Stimulated activated CD8-positive, alpha-beta memory T cell treated with anti-CD3 and anti-CD28 coated beads, Interleukin-7, amount 100 ng/mL, for 4 hours (primary cell): ENCODE results near the gene R3HDM2.

Experiments
- DNase-seq, 2 donors: peaks; one replicate each; pipeline ENCODE4 v3.0.0-alpha.2; 2020; ENCODE audit warnings: low read depth in 2 of 2

R3HDM2 gene

DNA sequence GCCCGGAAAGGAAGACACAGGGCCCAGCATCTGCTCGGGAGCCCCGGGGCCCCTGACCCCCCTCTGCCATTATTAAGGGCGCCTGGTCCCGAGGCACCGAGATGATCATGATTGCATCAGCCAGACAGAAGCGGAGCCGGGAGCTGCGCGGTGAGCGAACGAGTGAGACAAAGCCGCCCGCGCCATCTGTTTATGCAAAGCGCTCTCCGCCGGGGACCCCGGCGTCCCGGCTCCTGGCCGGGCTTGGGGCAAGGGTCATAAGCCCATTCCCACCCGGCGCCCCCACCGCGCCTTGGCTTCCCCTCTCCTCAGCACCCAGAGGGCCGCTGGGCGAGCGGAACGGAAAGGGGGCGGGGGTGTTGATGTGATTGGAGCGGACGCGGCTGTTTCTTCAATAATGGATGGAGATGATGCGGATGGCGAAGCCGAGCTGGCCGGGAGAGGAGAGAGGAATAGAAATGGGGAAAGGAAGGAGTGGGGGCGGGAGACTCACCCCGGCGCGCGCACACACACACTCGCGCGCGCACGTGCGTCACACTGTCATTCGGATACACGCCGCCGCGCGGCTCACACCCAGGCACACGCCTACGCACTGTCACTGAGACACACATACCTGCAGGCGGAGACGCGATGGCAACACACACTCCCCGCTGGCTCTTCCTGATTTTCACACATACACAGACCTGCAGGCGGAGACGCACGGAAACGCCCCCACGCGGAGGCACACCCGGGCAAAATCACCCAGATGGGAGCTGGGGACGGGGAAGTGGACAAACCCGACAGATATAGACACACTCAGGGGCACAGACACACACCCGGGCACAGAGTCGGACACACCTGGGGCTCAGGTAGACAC lies 190.5 kb downstream of the R3HDM2 start:
- DNase-seq = peak; percentile 73 to 80

DNA sequence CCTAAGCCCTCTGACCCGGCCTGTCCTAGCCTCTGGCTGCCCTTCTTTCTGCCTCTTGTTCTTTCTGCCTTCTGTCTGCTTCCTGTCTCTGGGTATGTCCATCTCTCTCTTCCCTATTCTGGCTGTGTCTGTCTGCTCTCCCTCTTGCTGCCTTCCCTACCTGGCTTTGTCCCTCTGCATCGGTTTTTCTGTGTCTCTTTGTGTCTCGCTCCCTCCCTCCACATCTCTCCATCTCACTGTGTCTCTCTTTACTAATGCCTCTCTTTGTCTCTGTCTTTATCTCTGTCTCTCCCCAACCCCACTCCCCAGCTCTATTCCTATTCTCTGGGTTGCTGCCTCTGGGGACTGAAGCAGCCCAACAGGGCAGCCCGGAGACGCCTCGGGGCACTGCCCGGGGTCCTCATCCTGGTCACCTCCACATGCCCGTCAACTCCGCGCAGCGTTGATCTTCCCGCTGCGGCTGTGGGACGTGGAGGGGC lies 191.2 kb downstream of the R3HDM2 start:
- no peak for DNase-seq

DNA sequence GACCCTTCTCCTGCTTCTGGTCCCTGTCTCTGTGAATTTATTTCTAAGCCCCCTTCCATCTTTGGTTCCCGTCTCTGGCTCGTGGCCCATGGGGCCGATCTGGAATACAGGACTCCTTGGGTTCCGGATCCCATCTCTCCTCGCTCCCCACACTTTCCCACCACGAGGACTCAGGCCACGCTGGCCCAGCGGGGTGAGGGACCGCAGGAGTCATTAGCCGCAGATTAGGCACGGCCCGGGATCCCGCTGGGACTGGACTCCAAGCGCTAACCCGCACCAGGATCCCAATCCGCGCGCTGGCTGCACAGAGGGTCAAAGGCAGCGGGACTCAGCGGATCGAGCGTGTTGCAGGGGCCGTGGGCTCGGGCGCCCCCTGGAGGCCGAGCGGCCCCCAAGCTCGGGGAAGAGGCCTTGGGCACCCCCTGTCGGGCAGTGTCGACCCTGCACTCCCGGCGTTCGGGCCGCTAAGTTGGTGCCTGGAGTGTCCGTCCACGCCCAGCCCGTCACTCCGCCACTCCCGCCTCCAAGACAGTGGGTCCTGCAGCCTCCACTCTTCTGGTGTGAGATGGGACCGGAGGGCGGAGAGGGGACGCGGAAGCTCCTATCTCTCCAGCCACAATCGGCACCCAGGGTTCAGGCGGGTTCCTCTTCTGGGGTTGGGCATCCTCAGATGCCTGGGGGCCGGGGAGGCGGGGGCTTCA lies 191.8 kb downstream of the R3HDM2 start:
- DNase-seq = peak; percentile 58 to 76

DNA sequence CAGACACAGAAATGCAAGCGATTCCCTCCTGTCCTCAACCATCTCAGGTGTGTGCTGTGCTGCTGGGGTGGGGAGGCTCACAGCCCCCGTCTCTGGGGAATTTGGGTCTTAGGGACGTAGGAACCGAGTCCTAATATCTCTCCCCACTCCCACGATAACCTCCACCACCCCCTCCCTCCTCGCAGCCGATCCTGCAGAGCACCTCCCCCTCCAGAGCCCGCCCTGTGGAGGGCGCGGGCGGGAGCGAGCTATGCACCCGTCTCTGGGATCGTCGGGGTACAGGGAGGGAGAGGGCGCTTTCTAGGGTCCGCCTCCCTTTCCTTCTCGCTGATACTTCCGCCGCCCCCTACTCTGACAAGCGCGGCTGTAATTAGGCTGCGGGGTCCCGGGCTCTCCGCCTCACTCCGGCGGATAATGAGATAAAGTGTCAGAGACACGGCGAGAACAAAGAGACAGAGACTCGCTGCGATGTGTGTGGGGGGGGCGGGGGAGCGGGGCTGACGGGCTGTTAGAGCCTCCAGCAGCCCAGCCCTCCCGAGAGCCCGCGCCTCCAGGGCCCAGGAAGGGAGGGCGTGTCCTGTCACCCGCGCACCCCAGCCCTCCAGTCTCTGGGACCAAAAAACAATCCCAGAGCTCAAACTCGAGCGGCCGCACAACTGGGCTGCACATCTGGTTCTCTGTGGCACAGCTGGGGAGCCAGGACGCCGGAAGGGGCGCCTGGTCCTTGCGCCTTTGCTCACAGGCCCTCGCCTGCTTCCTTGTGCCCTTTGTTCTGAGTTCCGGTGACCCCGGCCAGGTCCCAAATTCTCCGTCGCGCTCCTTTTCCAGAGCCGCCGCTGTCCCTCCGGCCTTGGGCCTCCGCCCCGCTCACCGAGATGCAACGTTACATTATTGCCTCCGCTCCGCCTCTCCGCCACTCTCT lies 192.7 kb downstream of the R3HDM2 start:
- no peak for DNase-seq

DNA sequence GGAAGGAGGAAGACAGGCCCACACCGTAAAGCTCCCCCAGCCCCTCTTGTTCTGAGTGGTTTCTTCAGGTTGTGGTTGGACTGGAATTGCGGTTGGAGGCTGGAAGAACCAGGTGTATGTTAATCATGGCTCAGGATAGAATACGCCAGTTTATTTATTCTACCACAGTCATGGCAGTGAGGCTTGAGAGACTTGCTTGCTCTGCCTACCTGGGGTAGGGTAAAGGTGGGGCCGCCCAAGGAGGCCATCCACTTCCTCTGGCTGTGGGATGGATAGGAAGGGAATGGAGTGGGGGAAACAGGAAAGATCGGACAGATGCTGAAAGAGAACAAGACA lies 193.3 kb downstream of the R3HDM2 start:
- no peak for DNase-seq

DNA sequence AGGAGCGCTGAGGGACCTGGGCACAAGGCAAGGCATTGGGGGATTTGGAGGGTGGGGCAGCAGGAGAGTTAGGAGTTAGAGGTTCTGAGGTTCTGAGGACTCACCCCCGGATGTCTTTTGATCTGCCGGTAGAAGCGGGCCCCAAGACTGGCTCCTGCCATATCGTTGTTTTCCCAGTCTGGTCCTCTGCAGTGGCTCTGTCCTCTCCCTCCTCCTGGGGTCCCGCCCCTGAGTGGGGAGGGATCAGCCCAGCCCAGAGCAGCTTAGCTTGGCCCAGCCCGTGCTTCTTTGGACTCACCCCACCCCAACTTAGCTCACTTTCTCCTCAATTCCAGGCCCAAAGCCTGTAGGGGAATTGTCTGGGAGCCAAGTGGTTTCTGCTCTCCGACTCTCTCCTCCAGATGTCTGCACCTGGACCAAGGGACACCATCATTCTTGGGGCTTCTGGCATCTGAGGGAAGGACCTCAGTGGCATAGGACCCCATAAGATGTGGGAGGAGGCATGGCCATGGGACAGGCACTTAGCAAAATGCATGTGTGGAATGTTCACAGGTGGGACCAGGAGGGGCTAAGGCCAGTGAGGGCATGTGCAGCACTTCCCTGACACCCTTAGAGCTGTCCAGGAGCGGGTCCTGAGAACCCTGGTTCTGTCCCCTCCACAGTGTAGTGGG lies 193.8 kb downstream of the R3HDM2 start:
- DNase-seq = no peak

DNA sequence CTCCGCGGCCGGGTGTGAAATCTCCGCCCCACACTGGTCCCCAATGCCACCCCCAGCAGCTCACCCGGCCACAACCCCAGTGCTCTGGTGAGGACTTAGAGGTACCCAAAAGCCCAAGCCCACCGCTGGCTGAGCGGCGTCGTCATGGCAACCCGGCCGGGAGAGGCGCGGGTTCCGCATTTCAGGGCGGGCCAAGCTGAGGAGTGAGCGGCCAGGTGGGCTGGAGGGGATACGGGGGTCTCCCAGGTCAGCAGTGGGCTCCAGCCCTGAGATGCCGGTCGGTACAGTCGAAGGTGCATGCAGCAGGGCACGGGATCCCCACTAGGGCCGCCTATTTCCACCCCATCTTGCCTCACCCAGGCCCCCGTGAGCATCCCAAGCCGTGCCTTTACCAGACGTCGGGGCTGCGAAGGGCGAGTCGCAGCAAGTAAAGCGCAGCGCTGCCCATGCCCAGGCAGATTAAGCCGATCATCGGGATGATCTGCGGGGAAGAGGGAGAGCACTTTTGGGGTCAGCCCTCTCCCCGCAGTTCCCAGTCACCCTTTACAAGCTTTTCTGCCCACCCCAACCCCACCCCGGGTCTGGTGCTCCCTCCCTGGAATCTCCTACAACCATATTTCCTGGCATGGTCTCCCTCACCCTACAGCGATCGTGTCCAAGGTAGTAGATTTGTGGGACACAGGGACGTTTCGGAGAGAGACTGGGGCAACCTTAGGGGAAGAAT lies 194.5 kb downstream of the R3HDM2 start:
- no peak for DNase-seq

DNA sequence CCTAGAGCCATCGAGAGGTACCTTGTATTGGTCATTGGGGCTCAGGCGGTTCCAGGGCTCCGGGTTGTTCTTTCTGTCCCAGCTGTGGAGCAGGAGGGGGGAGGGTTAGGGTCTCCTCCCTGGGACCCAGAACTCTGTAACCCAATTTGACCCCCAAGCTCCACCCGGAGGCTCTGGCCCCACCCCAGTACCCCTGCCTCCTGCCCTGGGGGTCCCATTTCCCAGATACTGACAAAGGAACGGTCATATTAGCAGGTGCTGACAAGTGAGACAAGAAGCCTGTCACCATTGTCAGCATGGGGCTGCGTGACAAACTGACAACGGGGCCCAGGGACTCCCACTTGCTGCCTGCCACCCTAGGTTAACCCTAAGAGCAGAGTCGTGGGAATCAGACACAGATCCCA lies 195.1 kb downstream of the R3HDM2 start:
- no peak for DNase-seq

DNA sequence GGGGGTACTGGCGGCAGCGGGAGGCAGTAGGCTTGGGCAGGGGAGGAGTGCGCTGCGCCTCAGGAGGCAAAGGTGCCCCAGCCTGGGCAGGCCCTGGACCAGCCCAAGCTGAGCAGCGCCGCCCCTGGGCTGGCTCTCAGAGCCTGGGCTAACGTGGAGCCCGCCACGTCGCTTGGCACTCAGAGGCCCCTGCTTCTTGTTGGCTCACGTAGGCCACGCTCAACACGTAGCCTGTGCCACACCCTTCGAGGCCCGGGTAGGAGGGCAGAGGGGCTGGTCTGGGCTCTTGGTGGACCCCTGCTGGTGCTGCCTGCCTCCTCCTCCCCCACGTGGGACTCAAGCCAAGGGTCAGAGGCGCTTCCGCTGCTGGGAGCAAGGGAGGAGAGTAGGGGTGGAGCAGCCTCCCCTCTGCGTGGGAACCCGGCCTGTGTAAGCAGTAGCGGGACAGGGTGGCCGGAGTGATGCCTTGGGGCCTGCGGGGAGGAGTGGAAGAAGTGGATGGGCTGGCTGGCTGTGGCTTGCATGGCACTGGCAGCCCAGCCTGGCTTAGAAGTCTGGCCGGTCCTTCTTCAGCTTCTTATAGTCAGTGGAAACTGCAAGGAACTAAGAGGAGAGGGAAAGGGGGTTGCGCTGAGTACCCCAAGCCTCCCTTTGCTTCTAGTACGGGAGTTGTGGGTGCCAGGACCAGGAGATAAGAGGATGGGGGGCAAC lies 195.7 kb downstream of the R3HDM2 start:
- no peak for DNase-seq

DNA sequence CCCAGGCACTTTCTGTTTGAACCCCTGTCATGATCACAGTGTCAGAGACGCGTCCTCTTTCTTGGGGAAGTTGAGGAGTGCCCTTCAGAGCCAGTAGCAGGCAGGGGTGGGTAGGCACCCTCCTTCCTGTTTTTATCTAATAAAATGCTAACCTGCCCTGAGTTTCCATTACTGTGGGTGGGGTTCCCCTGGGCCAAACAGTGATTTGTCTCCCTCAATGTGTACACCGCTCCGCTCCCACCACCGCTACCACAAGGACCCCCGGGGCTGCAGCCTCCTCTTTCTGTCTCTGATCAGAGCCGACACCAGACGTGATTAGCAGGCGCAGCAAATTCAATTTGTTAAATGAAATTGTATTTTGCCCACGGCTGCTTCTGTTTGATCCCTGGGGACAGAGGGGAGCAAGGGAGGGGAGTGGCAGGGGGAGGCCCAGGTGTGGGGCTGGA lies 196.2 kb downstream of the R3HDM2 start:
- DNase-seq = no peak

DNA sequence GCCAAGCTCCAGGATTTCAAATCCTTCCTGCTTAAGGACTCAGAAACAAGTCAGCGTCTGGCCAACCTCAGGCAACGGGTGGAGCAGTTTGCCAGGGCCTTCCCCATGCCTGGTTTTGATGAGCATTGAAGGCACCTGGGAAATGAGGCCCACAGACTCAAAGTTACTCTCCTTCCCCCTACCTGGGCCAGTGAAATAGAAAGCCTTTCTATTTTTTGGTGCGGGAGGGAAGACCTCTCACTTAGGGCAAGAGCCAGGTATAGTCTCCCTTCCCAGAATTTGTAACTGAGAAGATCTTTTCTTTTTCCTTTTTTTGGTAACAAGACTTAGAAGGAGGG lies 196.6 kb downstream of the R3HDM2 start:
- no peak for DNase-seq

DNA sequence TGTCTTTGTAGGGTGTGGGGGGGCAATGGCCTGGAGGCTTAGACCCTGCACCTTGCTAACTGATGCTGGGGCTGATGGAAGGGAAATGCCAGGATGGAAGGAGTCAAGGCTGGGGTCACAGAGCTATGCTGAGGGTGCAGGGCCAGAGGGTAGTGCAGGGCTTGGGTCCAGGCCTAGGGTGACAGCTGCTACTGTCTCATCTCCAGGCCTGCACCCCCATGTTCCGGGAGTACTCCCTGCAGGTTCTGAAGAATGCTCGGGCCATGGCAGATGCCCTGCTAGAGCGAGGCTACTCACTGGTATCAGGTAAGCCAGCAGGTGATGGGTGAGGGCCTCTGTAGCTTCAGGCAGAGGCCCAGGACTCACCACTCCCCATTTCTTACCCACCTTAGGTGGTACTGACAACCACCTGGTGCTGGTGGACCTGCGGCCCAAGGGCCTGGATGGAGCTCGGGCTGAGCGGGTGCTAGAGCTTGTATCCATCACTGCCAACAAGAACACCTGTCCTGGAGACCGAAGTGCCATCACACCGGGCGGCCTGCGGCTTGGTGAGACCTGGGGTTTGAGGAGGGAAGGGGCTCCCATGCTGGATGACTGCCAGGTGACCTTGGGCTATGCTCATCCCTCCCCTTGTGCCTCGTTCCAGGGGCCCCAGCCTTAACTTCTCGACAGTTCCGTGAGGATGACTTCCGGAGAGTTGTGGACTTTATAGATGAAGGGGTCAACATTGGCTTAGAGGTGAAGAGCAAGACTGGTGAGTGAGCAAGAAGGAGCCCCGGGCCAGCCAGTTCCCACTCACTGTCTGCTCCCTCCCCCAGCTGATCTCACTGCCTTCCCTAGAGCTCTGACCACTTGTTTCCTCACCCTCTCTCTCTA lies 197.2 kb downstream of the R3HDM2 start:
- no peak for DNase-seq

DNA sequence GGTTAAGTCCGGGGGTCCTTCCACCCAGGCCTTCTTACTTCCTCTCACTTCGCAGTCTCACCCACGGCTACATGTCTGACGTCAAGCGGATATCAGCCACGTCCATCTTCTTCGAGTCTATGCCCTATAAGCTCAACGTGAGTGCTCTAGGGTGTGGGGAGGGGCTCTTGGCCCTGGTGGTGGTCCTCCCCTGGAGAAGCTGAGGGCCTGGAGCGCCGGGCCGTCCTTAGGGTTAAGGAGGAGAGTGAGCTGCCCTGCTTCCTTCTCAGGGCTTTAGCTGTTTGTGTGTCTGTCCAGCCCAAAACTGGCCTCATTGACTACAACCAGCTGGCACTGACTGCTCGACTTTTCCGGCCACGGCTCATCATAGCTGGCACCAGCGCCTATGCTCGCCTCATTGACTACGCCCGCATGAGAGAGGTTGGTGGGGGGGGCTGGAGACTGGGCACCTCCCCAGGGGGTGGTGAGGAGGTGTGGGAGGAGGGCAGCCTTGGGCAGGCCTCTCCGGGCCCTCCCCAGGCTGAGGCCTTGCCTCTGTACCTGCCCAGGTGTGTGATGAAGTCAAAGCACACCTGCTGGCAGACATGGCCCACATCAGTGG lies 198.6 kb downstream of the R3HDM2 start:
- no peak for DNase-seq

DNA sequence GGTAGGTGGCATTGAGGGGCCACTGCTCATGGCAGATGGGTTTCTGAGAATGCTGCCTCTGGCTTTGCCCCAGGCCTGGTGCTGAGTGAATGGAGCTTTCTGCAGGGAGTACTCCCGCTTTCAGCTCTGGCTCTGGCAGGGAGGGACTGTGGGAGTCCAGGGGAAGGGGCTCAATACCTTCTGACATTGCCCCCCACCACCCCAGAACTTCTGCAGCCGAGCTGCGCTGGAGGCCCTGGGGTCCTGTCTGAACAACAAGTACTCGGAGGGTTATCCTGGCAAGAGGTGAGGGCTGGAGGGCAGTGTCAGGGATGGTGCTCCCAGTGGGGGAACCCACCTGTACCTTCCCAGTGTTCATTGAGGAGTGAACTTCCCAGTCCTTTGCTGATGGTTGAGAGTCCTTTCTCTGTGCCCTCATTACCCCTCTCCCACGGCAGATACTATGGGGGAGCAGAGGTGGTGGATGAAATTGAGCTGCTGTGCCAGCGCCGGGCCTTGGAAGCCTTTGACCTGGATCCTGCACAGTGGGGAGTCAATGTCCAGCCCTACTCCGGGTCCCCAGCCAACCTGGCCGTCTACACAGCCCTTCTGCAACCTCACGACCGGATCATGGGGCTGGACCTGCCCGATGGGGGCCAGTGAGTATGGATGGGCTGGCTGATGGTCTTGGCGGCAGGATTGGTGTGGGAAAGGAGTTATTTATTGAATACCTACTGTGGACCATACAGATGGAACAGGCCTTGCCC lies 199.4 kb downstream of the R3HDM2 start:
- DNase-seq = no peak

DNA sequence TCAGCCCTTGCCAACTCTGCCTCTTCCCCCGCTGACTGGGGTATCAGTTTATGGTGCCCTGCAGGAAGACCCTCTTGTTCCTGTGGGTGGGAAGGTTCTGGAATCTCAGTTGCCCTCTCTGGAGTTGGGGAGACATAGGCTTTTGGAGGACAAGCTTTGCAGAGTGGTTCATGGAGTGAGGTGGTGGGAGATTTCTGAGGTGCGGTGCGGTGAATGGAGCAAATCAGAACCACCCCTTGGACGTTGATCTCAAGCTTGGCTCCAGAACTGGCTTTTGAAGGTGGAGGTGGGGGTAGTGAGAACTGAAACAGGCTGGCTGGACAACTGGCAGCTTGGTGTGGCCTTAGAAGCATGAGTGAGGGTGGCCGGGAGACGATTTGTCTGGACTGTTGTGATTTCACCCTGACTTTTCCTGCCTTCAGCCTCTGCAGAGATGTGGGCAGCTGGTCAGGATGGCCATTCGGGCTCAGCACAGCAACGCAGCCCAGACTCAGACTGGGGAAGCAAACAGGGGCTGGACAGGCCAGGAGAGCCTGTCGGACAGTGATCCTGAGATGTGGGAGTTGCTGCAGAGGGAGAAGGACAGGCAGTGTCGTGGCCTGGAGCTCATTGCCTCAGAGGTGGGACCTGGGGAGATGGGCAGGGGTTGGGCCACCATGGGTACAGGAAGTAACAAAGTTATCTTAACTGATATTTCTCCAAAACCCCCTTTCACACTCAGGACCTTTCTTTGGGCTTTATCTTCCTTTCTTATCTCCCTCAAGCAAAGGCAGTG lies 200.3 kb downstream of the R3HDM2 start:
- no peak for DNase-seq

DNA sequence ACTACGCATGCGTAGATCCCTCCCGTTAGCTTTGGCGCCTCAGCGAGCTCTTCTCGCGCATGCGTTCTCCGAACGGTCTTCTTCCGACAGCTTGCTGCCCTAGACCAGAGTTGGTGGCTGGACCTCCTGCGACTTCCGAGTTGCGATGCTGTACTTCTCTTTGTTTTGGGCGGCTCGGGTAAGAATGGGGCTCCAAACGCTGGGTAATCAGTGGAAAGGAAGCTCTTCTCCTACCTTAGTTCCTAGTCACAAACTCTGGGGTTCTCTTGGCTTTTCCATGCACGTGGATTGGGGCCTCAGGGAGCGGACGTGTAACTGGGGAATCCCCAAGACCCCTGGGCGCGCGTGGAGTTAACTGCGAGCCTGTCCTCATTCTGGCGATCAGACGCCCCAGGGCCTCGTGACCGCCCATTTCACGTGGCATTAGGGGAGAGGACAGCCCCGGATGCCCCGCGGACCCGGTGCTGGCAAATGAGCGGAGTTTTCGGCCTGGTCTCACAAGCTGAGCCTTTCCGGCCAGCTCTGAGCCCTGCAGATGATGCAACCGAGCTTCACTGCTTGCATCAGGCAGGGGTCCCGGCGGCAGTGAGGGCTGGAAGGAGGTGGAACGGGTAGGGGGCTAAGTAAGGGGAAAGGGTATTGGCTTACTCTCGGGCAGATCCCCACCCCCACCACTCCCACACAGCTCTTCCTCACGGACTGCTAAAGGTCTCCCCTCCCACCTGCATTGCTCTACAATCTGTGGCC lies 201.0 kb downstream of the R3HDM2 start, which contains the start of gene SHMT2:
Gene SHMT2, plus strand, starts transcription at position 78 of the 747 bp plus-strand sequence. Its CDS starts 68 bp downstream, at position 146.
- peak; percentile 92 to 93 for DNase-seq
